Measurements from ENCODE around the gene TMEM130. TPM values are rescaled to one million over a fixed set of nuclear protein-coding genes. Genes with fewer than 3 reads are reported as not detected.

TMEM130 gene
- total RNA-seq, 1 experiment from 2014 or later: 1.2 TPM

DNA sequence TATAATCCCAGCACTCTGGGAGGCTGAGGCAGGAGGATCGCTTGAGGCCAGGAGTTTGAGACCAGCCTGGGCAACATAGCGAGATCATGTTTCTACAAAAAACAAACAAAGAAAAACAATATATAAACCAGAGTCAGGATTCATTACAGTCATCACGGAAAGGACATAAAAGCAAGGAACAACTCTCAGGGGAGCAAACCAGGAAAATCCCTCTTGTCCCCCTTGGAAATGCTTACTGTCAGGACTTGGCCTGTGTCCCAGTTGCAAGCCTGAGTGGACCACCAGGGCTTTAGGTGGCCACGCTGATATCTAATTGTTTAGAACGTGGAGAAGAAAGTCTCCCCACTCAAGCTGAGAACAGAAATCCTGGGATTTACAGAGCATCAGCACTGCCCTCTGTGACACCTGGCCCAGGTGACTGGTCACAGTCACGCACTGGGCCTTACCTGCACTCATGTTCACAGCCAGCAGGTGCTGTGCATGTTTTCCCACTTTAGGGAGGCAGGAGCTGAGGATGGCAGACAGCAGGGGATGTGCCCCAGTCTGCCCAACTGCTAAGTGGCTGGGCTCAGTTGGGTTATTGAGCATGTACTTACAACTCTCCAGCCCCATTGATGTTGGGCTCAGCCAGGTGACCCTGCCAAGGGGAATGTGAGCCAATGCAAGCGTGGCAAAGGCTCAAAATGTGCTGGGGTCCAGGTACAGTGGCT lies 60.9 kb downstream of the TMEM130 start:
- DNase-seq (ENCODE audit: low spot score): no peak

DNA sequence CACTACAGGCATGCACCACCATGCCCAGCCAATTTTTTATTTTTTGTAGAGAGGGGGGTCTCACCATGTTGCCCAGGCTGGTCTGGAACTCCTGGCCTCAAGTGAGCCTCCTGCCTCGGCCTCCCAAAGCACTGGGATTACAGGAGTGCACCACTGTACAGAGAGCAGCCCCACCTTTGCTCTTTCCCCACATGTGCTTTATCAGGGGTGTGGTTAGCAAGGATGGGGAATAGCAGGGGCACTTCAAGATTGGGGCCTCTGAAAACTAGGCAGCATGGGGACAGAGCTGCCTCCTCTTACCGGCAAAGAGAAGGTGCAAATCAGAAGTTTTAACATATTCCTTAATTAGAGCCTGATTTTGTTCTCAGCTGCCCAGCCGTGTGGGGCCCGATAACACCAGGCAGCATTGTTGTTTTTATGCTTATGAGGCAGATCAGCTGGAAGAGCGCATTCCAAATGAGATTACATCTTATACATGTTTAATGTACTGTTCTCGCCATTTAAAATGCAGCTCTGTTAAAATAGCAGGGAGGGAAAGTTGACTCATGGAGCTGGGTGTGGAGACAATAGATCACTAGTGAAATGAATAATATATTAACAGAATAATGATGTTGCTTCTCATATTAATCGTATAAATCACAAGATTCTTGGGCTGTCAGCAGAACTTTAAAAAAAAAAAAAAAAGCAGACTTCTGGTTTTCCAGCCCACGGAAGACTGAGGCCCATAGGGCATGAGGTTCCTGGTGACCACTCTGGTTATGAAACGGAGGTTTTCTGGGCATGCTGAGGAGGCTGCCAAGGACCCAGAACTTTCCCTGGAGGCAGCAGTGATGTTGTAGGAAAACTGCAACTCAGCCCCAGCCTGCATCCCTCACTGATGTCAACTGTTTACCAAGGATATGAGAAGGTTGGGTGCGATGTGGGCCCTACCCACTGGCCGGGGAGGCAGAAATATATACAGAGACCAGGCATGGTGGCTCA lies 62.5 kb downstream of the TMEM130 start:
- no peak for DNase-seq (ENCODE audit: low spot score)

DNA sequence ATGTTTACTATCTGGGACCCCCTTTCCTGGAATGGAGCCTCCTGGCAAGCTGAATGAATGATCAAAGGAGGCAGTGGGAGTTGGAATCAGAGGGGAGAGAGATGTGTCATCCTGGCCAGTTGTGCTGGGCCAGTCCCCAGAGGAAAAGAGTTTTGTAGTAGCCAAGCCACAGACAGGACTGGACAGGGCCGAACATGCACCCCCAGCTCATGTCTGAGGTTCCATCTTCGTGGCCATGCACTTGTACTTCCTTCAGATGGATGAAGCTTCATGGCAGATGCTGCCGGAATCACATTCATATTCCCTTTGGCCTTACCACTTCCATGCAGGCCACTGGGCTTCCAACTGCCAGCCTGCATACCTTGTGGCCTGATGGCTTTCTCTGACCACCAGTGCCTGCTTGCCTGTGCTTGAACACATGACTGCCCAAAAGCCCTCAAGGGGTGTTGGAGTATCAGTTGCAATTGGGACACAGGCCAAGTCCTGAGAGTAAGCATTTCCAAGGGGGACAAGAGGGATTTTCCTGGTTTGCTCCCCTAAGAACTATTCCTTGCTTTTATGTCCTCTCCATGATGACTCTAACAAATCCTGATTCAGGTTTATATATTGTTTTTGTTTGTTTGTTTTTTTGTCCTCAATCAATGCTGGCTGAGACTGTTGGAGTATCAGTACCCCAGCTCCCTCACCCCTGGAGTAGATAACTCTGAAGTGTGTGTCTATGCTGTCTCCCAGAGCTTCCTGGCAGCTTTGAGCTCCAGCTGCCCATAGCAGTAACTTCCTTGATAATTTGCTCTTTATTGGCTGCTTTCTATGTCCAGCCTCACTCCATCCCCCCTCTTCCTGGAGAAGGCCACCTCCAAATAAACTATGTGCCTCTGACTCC lies 63.6 kb downstream of the TMEM130 start:
- peak; percentile 64 for DNase-seq (ENCODE audit: low spot score)

DNA sequence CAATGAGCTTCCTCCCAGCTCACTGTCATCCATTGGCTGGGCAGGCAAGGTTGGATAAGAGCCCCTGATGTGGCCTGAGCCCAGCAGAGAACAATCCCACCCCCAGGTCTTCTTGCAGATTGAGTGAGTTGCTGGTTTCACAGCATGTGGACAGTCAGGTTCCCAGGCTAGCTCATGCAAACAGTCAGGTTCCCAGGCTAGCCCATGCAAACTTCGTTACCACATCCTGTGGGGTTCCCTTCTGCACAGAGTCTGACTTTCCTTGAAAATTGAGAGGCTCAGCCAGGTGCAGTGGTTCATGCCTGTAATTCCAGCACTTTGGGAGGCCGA lies 67.1 kb downstream of the TMEM130 start:
- peak; percentile 31 for DNase-seq (ENCODE audit: low spot score)

DNA sequence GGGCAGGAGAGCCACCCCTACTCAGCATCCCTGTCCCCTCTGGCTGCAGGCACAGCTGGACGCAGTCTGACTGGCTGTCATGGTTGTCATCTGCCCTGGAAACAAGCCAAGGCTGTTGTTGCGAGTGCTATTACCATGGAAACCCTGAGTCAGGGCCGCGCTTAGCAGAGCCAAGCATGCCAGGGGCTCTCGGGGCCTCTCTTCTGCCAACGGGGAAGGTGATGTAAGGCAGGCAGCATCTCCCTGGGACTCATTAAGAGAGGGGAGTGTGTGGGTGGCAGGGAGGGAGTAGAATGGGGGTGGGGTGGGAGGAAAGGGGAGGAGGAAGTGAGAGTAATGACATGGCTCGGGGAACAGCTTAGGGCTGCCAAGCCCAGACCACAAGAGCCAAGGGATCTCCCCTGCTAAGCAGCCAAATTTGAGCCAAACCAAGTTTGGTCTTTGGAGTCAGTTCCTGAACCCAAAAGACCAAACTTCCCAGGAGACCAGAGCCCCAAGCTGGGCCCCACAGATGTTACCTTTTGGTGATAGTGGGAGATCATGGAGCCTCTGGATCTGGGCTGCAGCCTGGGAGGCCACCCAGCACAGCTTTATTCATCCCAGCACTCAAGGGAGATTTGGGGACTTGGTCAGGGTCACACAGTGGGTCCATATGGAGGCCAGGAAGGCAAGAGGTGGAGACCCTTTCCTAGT lies 67.6 kb downstream of the TMEM130 start:
- DNase-seq (ENCODE audit: low spot score): peak; percentile 98

DNA sequence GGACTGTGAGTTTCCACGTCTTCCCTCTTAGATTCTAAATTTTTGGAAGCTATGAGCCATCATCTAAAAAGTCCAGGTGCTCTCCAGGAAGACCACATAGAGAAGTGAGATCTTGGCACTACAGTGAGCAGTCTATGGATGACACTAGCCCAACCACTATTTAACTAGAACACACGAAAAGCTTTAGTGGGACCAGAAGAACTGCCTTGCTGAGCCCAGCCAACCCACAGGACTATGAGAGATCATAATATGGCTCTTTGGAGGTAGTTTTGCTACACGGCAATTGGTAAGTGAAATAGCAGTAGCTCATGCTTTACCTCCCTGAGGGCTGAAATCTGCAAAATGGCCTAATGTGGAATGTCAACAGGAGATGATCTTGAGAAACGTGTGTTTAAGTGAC lies 68.8 kb downstream of the TMEM130 start:
- no peak for DNase-seq (ENCODE audit: low spot score)

DNA sequence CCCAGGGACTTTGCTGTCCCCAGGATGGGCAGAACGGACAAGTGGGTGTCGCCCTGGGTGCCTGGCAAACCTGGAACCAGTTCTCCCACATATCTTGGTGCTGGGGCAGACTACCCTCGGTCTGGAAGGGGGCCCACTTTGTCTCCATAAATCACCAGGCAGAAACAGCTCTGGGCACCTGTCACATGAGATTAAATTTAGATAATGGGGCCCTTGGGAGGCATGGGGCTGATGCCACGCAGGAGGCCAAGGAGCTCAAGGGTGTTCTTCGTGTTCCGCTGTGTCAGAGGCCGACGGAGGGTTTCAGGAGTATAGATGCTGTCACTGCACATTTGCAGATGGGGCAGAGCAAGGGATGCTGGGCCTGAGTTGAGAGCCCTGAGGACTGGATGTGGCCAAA lies 72.7 kb downstream of the TMEM130 start:
- DNase-seq (ENCODE audit: low spot score): no peak

Other genes starting within 250 kb of the TMEM130 start
- 11.1 and 11.4 TPM in 2 replicates for gene TRRAP, start 8.5 kb upstream of the TMEM130 start, total RNA-seq (2014; rRNA removed; shearing (Covaris generic))